Transverse colon (tissue), 3 donors: ENCODE data around the gene UGT1A10.

Source experiments
- CTCF ChIP-seq, 5 experiments: fragments of 200-600 bp in 3 of 5; fragments of 450-650 bp in 2 of 5; sonication (generic) in 3 of 5; IDR thresholded peaks; 1 replicate in 2 of 5; 2 replicates in 3 of 5; pipeline ENCODE4 v1.5.1; 2016 to 2017; ENCODE audit warnings: antibody characterized with exemption in 5 of 5, inconsistent platforms in 3 of 5, mild to moderate bottlenecking in 2 of 5, moderate library complexity in 1 of 5
- POLR2A ChIP-seq: fragments of 450-650 bp; IDR thresholded peaks from one replicate; pipeline ENCODE4 v1.6.1; 2016; ENCODE audit warnings: antibody characterized with exemption, mild to moderate bottlenecking, moderate library complexity

- no peak for TF ChIP-seq CTCF (IDR thresholded peaks at IDR 0.05)
- no peak for TF ChIP-seq POLR2A
Observed at GRCh38 chr2:233773854-233774253, 137.6 kb downstream of the UGT1A10 start.
